Measurements from ENCODE around the gene KRTAP12-1. TPM values are rescaled to one million over a fixed set of nuclear protein-coding genes. Genes with fewer than 3 reads are reported as not detected.

KRTAP12-1 gene
- total and polyA plus RNA-seq, 9 of the 15 experiments (the other 6 are each of a cell fraction or from before 2014, with no cell fraction given), result not detected

DNA sequence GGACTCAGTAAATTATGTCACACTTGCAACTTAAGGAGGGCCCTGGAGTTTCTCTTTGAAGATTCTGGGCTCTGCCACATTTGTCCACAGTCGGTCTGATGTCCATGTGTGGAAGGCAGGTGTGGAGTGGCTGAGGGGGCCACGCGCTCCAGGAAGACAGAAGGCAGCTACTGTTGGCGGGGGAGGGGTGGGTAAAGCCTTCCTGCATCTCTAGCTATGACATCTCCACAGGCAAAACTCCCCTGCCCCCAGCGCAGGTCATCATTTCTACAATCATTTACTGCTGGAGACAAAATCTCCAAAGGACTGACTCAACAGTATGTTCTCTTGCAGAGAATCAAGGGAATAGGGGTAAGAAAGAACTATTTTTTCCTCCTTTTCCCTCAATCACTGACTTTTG is 40.8 kb upstream of the KRTAP12-1 start:
- H3K27me3 ChIP-seq (ENCODE audit: control insufficient read depth in 2 of 2, insufficient read depth in 2 of 2, low read length in 2 of 2), result peaks cover 43 to 54% of the 10 kb centered on the region in 2 experiments; a peak in 4 of 5 replicates
- no peak for DNase-seq (ENCODE audit: extremely low read depth in 1 of 4, low spot score in 3 of 4)
- 11% methylated on average over 5 of the region's 5 CpGs for WGBS (ENCODE audit: insufficient coverage, low coverage, missing lambda C conversion rate)
- H3K79me2 ChIP-seq (ENCODE audit: control insufficient read depth, insufficient read depth, low read length), result no peaks in the 10 kb centered on the region
- no peak overlapping the region for H3K27ac ChIP-seq (ENCODE audit: extremely low read depth, low read depth, low read length)
- no peaks in the 10 kb centered on the region for H3K36me3 ChIP-seq (ENCODE audit: control insufficient read depth, insufficient read depth, low read length)
- in situ Hi-C loops (cut with MboI) (no loop called here), intact Hi-C loops (cut with micrococcal nuclease) (no loop called here)
- no peaks in the 10 kb centered on the region for H3K9me1 ChIP-seq (ENCODE audit: control insufficient read depth, insufficient read depth, low read length)
- no TSS peak for BruUV-seq (replicated peaks)
- no peak overlapping the region for H3K4me3 ChIP-seq
- ATAC-seq, result no peak
- H3K4me2 ChIP-seq (ENCODE audit: insufficient read depth, low read length), result no peak overlapping the region
- no peak overlapping the region for H3K9ac ChIP-seq (ENCODE audit: insufficient read depth in 1 of 2, low read depth in 2 of 2, low read length in 2 of 2)
- H3K9me3 ChIP-seq (replicated peaks; ENCODE audit: control insufficient read depth, insufficient read depth, low read depth, low read length), result no peaks in the 10 kb centered on the region
- H2AFZ ChIP-seq (ENCODE audit: low read depth, low read length), result no peak overlapping the region
- no peak for FAIRE-seq
- peaks cover 0 to 10% of the 10 kb centered on the region in 2 experiments; a peak in 2 of 5 replicates for H3K4me1 ChIP-seq (replicated peaks in 1 of 2; ENCODE audit: control insufficient read depth in 2 of 2, insufficient read depth in 2 of 2, low read length in 2 of 2)
- TF ChIP-seq NCOA2 (IDR thresholded peaks at IDR 0.05; ENCODE audit: partially characterized antibody in 2 of 2) (no peak), ZNF561 (CRISPR knock-in tag; conservative IDR thresholded peaks at IDR 0.05) (no peak), MLX (CRISPR knock-in tag; conservative IDR thresholded peaks at IDR 0.05) (no peak), PPARD (CRISPR knock-in tag; IDR thresholded peaks at IDR 0.05) (no peak), TEAD2 (tag; IDR thresholded peaks at IDR 0.05) (no peak), ATF4 (CRISPR knock-in tag; IDR thresholded peaks at IDR 0.05) (no peak), DLX4 (CRISPR knock-in tag; IDR thresholded peaks at IDR 0.05) (no peak), BDP1 (IDR thresholded peaks at IDR 0.05; ENCODE audit: insufficient read depth, insufficient read length) (no peak), KLF16 (IDR thresholded peaks at IDR 0.05) (no peak), TAL1 (IDR thresholded peaks at IDR 0.05) (no peak), POLR3G (IDR thresholded peaks at IDR 0.05; ENCODE audit: extremely low read depth, insufficient read length, insufficient replicate concordance) (no peak), ZNF280A (IDR thresholded peaks at IDR 0.05; ENCODE audit: low read depth, partially characterized antibody) (no peak), ATF2 (CRISPR knock-in tag; IDR thresholded peaks at IDR 0.05) (no peak), MTA1 (IDR thresholded peaks at IDR 0.05; ENCODE audit: borderline replicate concordance) (no peak), GTF2E2 (tag; IDR thresholded peaks at IDR 0.05) (no peak), CBFB (CRISPR knock-in tag; IDR thresholded peaks at IDR 0.05) (no peak), KDM2B (CRISPR knock-in tag; IDR thresholded peaks at IDR 0.05) (no peak)
- POLR2A ChIA-PET, result interaction anchor here (0.6 to 1.2 kb wide), 3 partner anchors 13 to 209 kb away, joined by 3 to 5 read pairs (median 3); no protein-coding TSS in a partner anchor
- peaks cover 6% of the 10 kb centered on the region; the same call in 1 of the 2 replicates for H4K20me1 ChIP-seq (replicated peaks; ENCODE audit: control insufficient read depth, insufficient read depth, low read length)
- CTCF ChIA-PET (ENCODE audit: low intra/inter-chr PET ratio), result no interaction called here
